GM10248 (cell line): ENCODE results near the gene NOP16.

Experiments used
- CTCF ChIA-PET: fragments of 300-600 bp; sonication (Branson Sonifier 250); formaldehyde crosslinking; extraction: SDS; loops from one replicate; lab custom pipeline; 2021; ENCODE audit warnings: antibody characterized with exemption; lab: Yijun Ruan, JAX
- POLR2A ChIA-PET: fragments of 350-650 bp; sonication (Branson Sonifier 250); formaldehyde crosslinking; extraction: SDS; loops from one replicate; lab custom pipeline; 2020; ENCODE audit warnings: antibody characterized with exemption; lab: Yijun Ruan, JAX
- DNase-seq: peaks from one replicate; pipeline ENCODE4 v3.0.0; 2012; ENCODE audit errors: extremely low spot score
- TF ChIP-seq, protein P1 (sequence below): IDR thresholded peaks from 2 replicates; pipeline ENCODE4 v1.5.1; 2012; ENCODE audit warnings: mild to moderate bottlenecking, low read depth; ENCODE audit errors: extremely low read depth, missing control alignments, control extremely low read depth

The NOP16 gene

DNA sequence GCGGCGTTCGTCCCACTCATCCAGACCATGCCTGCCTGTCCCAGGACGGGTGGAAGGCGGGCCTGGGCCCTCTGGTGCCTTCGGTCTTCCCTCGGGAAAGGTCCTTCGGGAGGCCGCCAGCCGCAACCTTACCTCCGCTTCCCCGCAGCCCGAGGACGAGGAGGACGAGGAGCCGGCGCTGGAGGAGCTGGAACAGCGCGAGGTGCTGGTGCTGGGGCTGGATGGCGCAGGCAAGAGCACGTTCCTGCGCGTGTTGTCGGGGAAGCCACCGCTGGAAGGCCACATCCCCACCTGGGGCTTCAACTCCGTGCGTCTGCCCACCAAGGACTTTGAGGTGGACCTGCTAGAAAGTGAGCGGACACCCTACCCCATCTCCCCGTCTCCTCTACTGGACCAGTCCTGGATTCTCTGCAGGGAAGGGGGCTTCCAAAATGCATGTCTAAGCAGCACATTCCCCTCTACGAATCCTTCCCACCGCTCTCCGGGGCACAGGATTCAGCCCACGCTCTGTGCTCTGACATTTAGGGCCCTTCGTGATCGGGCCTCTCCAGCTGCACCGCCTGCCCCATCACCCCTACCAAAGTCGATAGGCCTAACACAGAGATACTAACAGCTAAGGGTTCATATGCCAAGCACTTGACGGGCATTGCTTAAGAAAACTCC, 22.0 kb downstream of the NOP16 start:
- POLR2A ChIA-PET: no interaction called here
- DNase-seq: no peak

DNA sequence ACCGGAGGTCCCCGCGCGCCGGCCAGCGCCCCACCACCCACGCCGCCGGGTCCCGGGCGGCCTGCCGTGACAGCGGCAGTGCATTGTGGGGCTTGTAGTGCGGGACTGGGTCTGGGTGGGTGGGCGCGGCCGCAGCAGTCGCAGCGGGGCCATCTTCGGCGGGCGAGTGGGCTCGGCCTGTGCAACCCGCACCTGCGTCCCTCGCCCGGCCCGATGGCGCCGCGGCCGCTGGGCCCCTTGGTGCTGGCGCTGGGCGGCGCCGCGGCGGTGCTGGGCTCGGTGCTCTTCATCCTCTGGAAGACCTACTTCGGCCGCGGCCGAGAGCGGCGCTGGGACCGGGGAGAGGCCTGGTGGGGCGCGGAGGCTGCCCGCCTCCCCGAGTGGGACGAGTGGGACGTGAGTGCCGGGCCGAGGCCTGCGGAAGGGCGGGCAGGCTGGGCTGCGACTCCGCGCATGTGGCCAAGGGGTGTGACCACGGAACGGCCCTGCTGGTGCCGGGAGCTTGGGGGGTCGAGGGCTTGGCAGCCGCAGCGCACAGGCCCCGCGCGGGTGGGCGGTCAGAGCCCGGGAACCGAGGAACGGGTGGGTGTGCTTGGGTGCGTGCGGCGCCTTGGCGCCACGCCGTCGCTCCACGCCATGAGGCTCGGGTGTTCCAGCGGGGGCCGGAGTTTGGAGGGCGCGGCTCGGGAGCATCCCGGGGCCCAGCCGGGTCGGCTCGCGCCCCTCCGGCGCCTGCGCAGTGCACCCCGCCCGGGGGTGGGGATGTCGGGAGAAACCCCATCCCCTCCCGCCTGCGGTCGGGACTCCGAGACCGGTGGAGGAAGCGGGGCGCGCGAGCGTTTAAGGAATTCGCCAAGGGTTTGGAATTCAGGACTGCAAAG, 22.8 kb downstream of the NOP16 start, which contains the start of gene ARL10:
Gene ARL10 (plus strand): TSS at position 137 of the 881 bp plus-strand sequence. CDS start 77 bp downstream, at position 214.
- peak; percentile 81 for DNase-seq
- POLR2A ChIA-PET: no interaction called here
- TF ChIP-seq, protein P1, sequence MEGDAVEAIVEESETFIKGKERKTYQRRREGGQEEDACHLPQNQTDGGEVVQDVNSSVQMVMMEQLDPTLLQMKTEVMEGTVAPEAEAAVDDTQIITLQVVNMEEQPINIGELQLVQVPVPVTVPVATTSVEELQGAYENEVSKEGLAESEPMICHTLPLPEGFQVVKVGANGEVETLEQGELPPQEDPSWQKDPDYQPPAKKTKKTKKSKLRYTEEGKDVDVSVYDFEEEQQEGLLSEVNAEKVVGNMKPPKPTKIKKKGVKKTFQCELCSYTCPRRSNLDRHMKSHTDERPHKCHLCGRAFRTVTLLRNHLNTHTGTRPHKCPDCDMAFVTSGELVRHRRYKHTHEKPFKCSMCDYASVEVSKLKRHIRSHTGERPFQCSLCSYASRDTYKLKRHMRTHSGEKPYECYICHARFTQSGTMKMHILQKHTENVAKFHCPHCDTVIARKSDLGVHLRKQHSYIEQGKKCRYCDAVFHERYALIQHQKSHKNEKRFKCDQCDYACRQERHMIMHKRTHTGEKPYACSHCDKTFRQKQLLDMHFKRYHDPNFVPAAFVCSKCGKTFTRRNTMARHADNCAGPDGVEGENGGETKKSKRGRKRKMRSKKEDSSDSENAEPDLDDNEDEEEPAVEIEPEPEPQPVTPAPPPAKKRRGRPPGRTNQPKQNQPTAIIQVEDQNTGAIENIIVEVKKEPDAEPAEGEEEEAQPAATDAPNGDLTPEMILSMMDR: no peak
- CTCF ChIA-PET: interaction anchor here (1.2 kb wide), 1 partner anchor 12 kb away, joined by 3 read pairs; no protein-coding TSS in a partner anchor

More for the DNA sequence above, 22.0 kb downstream of the NOP16 start:
- TF ChIP-seq, protein P1: no peak
- CTCF ChIA-PET: interaction anchor here (1.2 kb wide), 1 partner anchor 11 kb away, joined by 3 read pairs; no protein-coding TSS in a partner anchor

DNA sequence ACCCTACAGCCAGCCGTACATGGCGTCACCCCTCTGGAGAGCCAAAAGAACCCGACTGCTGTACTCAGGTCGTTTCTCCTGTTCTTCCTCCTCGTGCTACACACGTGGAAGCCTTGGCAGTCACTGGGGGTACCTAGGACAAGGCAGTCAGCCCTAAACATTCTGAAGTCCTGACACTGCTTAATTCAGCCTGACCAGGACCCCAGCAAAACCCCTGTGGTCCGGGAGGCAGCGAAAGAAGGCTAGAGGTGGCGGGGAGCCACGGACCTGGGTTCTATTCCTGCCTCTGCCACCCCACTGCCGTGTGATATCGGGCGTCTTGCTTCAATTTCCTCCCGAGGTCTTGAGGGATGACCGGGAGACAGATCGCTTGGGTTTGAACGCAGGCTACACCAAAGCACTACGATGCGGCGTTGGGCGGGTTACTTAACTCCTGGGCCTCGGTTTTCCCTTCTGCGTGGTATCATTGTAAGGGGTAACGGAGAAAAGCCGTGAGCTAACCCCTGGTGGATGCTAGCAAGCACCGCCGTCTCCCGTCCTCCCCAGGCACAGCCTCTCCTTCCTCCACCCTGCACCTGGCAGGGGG, 23.5 kb downstream of the NOP16 start:
- TF ChIP-seq, protein P1: no peak
- ChIA-PET POLR2A (no interaction called here), CTCF (interaction anchor here (1.2 kb wide), 1 partner anchor 13 kb away, joined by 3 read pairs; no protein-coding TSS in a partner anchor)

DNA sequence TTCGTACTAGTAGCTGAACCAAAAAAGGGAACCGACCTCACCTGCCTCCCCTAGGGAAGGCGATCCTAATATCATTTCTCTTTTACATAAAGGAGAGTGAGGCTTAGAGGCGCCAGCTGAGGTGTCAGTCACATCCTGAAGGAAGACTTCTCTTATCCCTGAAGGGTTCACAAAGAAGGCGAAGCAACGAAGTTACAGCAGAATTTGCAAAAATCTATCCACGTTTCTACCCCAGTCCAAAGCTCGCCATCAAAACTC, 26.2 kb downstream of the NOP16 start:
- ChIA-PET CTCF (interaction anchor here (1.5 to 1.8 kb wide), 3 partner anchors 24 to 181 kb away, joined by 3 to 4 read pairs (median 4); partner anchors contain the start of gene FAF2), POLR2A (interaction anchor here (0.8 to 3.0 kb wide), 5 partner anchors 9 to 26 kb away, joined by 3 to 34 read pairs (median 6); partner anchors contain the start of genes HIGD2A and NOP16)
- TF ChIP-seq, protein P1: no peak
- DNase-seq: no peak

More for the DNA sequence above, 23.5 kb downstream of the NOP16 start:
- DNase-seq: no peak

DNA sequence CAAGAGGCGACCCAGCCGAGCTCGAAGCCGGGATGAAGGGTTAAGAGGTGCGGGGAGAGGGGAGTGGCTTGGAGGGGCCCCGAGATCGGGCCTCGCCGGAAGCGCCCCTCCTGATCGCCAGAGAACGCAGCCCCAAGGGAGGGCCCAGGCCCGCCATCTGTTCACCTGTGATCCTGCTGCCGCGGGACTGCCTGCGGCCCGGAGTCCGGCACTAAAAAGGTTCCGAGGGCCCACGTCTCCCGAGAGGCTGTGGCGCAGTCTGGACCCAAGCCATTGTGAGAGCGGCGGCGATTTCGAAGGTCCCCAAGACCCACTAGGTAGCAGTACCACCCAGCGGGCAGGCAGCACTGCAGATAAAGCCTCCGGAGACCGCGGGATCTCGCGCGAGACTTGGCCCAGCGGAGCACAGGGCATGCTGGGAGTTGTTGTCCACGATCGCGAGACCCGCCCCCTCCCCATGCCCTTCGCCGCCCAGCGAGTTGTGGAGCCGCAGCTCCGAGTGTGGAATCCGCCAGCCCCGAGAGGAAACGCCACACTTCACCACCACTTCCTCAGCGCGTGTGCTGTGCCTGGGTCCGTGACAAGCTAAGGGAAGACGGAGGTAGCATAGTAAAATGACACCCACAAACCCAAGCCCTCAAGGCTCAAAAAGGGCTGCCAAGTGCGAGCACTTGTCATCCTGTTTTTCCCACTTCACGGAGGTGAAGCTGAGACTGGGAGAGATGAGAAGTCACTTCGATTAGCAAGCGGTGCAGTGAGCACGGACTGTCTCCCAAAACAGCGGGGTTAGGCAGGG, 26.8 kb downstream of the NOP16 start, which contains the start of gene KIAA1191:
Gene KIAA1191 (minus strand): TSS at position 328 of the 796 bp plus-strand sequence. CDS start 2,256 bp downstream, outside the sequence.
- ChIA-PET POLR2A (interaction anchor here (0.6 to 3.0 kb wide), 9 partner anchors 10 to 494 kb away, joined by 3 to 34 read pairs (median 5); partner anchors contain the start of genes HIGD2A and NOP16), CTCF (interaction anchor here (1.5 to 1.8 kb wide), 3 partner anchors 25 to 182 kb away, joined by 3 to 4 read pairs (median 4); partner anchors contain the start of gene FAF2)
- peak; percentile 93 for DNase-seq
- TF ChIP-seq, protein P1: no peak
